Activated CD4-positive, alpha-beta T cell treated with anti-CD3 and anti-CD28 coated beads, Interleukin-2, amount 10 ng/mL, durations not matched to agents 7 days and 5 days (primary cell): ENCODE data around the gene TRIM65. TPM values are rescaled to one million over a fixed set of nuclear protein-coding genes. Genes with fewer than 3 reads are reported as not detected.

Experiments
- CTCF ChIA-PET: fragments of 350-600 bp; sonication (Branson Sonifier 250); formaldehyde crosslinking; loops from one replicate; lab custom pipeline; 2021; ENCODE audit warnings: antibody characterized with exemption; lab: Charles Lee
- POLR2A ChIA-PET: fragments of 350-600 bp; sonication (Branson Sonifier 250); formaldehyde crosslinking; loops from one replicate; lab custom pipeline; 2021; ENCODE audit warnings: antibody characterized with exemption; lab: Charles Lee
- DNase-seq: peaks from one replicate; pipeline ENCODE4 v3.0.0-alpha.2; 2020
- H3K27ac Mint-ChIP-seq: one replicate; pipeline ENCODE4 v1.8.0; 2021; ENCODE audit warnings: mild to moderate bottlenecking, moderate library complexity, mixed read lengths
- H3K27me3 Mint-ChIP-seq: one replicate; pipeline ENCODE4 v1.8.0; 2021; ENCODE audit warnings: mixed read lengths
- H3K36me3 Mint-ChIP-seq: one replicate; pipeline ENCODE4 v1.8.0; 2021; ENCODE audit warnings: low read depth, mixed read lengths
- H3K4me1 Mint-ChIP-seq: one replicate; pipeline ENCODE4 v1.8.0; 2021; ENCODE audit warnings: mixed read lengths
- H3K4me3 Mint-ChIP-seq: one replicate; pipeline ENCODE4 v1.8.0; 2021; ENCODE audit warnings: mild to moderate bottlenecking, moderate library complexity, mixed read lengths
- H3K9me3 Mint-ChIP-seq: one replicate; pipeline ENCODE4 v1.8.0; 2021; ENCODE audit warnings: mixed read lengths
- total RNA-seq, 2 experiments: library from RNA; stranded (reverse); gene quantifications; one replicate each; pipeline ENCODE4 v1.2.3, GENCODE V29; 2021

TRIM65 gene
- total RNA-seq, 2 experiments from 2014 or later = 26.5 to 28.7 TPM

- Mint-ChIP-seq H3K4me1 (peaks cover 30% of the 10 kb centered on the region), H3K4me3 (peak within 1 kb of the TSS; percentile 95), H3K27me3 (no peaks in the 10 kb centered on the region), H3K36me3 (peaks cover 44% of the 10 kb centered on the region), H3K9me3 (no peaks in the 10 kb centered on the region), H3K27ac (peak within 1 kb of the TSS; percentile 98)
- CTCF ChIA-PET = interaction anchor here (0.7 to 8.0 kb wide), 12 partner anchors 9 to 87 kb away, joined by 3 to 48 read pairs (median 4); partner anchors contain the start of genes TRIM47 and WBP2
- DNase-seq = peak; percentile 70
- POLR2A ChIA-PET = interaction anchor here (0.5 to 1.0 kb wide), 6 partner anchors 10 to 328 kb away, joined by 3 to 7 read pairs (median 4); partner anchors contain the start of genes TRIM65, TSEN54 and WBP2
These were observed 52.9 kb downstream of the TRIM65 start, which contains the start of gene UNC13D for GRCh38 chr17:75843577-75844529. Gene UNC13D (minus strand): TSS chr17:75844404. CDS start chr17:75844337, 67 bp downstream.

GRCh38 chr17:75842963-75843576, 53.7 kb downstream of the TRIM65 start:
- Mint-ChIP-seq H3K27ac (peak overlapping the region; percentile 98), H3K4me1 (peaks cover 24% of the 10 kb centered on the region), H3K4me3 (peak overlapping the region; percentile 95), H3K9me3 (no peaks in the 10 kb centered on the region), H3K27me3 (no peaks in the 10 kb centered on the region), H3K36me3 (peaks cover 45% of the 10 kb centered on the region)
- peak; percentile 45 for DNase-seq
- ChIA-PET CTCF (interaction anchor here (0.9 to 8.0 kb wide), 9 partner anchors 9 to 60 kb away, joined by 3 to 48 read pairs (median 6); partner anchors contain the start of genes TRIM47 and WBP2), POLR2A (interaction anchor here (0.5 to 1.0 kb wide), 4 partner anchors 10 to 327 kb away, joined by 3 to 7 read pairs (median 4); partner anchors contain the start of genes TSEN54 and WBP2)

DNA sequence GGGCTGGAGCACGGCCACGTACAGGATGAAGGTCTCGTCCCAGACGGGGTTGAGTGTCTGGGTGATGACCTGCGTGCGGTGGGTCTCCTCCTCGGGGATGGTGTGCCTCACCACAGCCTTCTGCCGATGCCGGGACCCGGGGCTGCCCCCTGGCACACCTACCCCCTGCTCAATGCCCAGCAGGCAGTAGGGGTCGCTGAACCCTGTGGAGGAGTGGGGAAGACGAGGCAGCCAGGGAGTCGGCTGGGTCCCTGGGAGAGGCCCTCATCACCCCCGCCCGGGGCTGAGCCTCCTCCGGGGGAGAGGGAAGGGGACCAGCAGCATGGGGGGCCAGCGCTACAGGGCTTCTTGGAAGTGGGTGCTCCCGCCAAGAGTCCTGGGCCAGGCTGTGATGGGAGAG, 54.3 kb downstream of the TRIM65 start:
- ChIA-PET CTCF (interaction anchor here (1.6 to 4.4 kb wide), 2 partner anchors 12 to 24 kb away, joined by 3 to 30 read pairs; partner anchors contain the start of gene WBP2), POLR2A (interaction anchor here (1.0 kb wide), 1 partner anchor 9 kb away, joined by 4 read pairs; no protein-coding TSS in a partner anchor)
- no peak overlapping the region for H3K27ac Mint-ChIP-seq
- H3K4me3 Mint-ChIP-seq = peak overlapping the region; percentile 95
- H3K4me1 Mint-ChIP-seq = peaks cover 24% of the 10 kb centered on the region
- no peaks in the 10 kb centered on the region for H3K27me3 Mint-ChIP-seq
- H3K9me3 Mint-ChIP-seq = no peaks in the 10 kb centered on the region
- peaks cover 46% of the 10 kb centered on the region for H3K36me3 Mint-ChIP-seq
- no peak for DNase-seq

DNA sequence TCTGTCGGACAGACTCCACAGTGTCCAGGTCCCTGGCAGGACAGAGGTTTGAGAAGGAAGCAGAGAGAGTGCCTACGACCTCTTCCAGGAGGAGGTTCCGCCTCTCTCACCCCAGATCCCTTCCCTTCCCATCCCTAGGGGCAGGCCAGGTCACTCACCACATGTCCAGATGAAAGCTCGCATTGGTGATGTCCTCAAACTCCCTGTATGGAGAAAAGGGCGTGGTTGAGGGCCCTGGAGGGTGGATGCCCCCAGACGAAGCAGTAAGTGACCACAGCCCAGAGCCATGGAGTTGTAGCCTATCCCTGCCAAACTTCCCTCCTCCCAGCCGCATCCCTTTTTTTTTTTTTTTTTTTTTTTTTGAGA, 56.0 kb downstream of the TRIM65 start:
- Mint-ChIP-seq H3K27me3 (no peaks in the 10 kb centered on the region), H3K4me1 (peaks cover 20% of the 10 kb centered on the region), H3K4me3 (no peak overlapping the region), H3K36me3 (peaks cover 36% of the 10 kb centered on the region), H3K9me3 (no peaks in the 10 kb centered on the region), H3K27ac (no peak overlapping the region)
- ChIA-PET POLR2A (interaction anchor here (1.2 kb wide), 1 partner anchor 66 kb away, joined by 3 read pairs; no protein-coding TSS in a partner anchor), CTCF (interaction anchor here (3.2 kb wide), 1 partner anchor 14 kb away, joined by 14 read pairs; no protein-coding TSS in a partner anchor)
- no peak for DNase-seq

- DNase-seq = no peak
- CTCF ChIA-PET = interaction anchor here (0.6 to 3.2 kb wide), 3 partner anchors 13 to 174 kb away, joined by 3 to 14 read pairs (median 4); no protein-coding TSS in a partner anchor
- no peaks in the 10 kb centered on the region for H3K9me3 Mint-ChIP-seq
- peak overlapping the region; percentile 2 for H3K27ac Mint-ChIP-seq
- POLR2A ChIA-PET = interaction anchor here (1.2 kb wide), 1 partner anchor 65 kb away, joined by 3 read pairs; no protein-coding TSS in a partner anchor
- H3K4me1 Mint-ChIP-seq = peaks cover 13% of the 10 kb centered on the region
- H3K4me3 Mint-ChIP-seq = no peak overlapping the region
- no peaks in the 10 kb centered on the region for H3K27me3 Mint-ChIP-seq
- H3K36me3 Mint-ChIP-seq = peaks cover 31% of the 10 kb centered on the region
These were observed 56.6 kb downstream of the TRIM65 start for GRCh38 chr17:75839942-75840798.

Other genes with a start within 250 kb of the TRIM65 start
- gene RECQL5, start 229.8 kb downstream of the TRIM65 start, total RNA-seq = 10 to 100 TPM; 44.7 to 47.1 TPM
- gene SAP30BP, start 229.6 kb downstream of the TRIM65 start, total RNA-seq = 10 to 100 TPM; 97.0 to 97.5 TPM
- gene ITGB4, start 175.5 kb downstream of the TRIM65 start, total RNA-seq = under 1 TPM; 0.55 to 0.96 TPM
- 10 to 100 TPM; 40.9 to 44.7 TPM for gene GALK1, start 131.8 kb downstream of the TRIM65 start, total RNA-seq
- gene UNK, start 112.1 kb downstream of the TRIM65 start, total RNA-seq = 10 to 100 TPM; 27.1 to 28.7 TPM
- 100 to 1,000 TPM; 161 to 182 TPM for gene UNC13D, start 52.5 kb downstream of the TRIM65 start, total RNA-seq
- 10 to 100 TPM; 76.8 to 83.5 TPM for gene WBP2, start 41.6 kb downstream of the TRIM65 start, total RNA-seq
- gene TRIM47, start 18.4 kb downstream of the TRIM65 start, total RNA-seq = 10 to 100 TPM; 33.9 to 43.4 TPM
- 10 to 100 TPM; 95.9 to 97.5 TPM for gene MRPL38, start 7.9 kb upstream of the TRIM65 start, total RNA-seq
- 10 to 100 TPM; 21.7 to 23.5 TPM for gene FBF1, start 44.1 kb upstream of the TRIM65 start, total RNA-seq
- gene ACOX1, start 82.2 kb upstream of the TRIM65 start, total RNA-seq = 10 to 100 TPM; 27.8 to 34.7 TPM
- gene TEN1, start 82.3 kb upstream of the TRIM65 start, total RNA-seq = 10 to 100 TPM; 12.5 to 17.1 TPM
- gene CDK3, start 103.9 kb upstream of the TRIM65 start, total RNA-seq = 1 to 10 TPM; 6.9 to 7.1 TPM
- gene EVPL, start 130.4 kb upstream of the TRIM65 start, total RNA-seq = under 1 TPM; 0.02 to 0.05 TPM
- gene SRP68, start 175.6 kb upstream of the TRIM65 start, total RNA-seq = 10 to 100 TPM; 91.3 to 96.0 TPM
- under 1 TPM; 0.15 TPM for gene GALR2, start 177.8 kb upstream of the TRIM65 start, total RNA-seq
- gene ZACN, start 182.2 kb upstream of the TRIM65 start, total RNA-seq = under 1 TPM in 1 of 2 experiments, not detected in 1; 0.27 TPM
- gene EXOC7, start 206.8 kb upstream of the TRIM65 start, total RNA-seq = 100 to 1,000 TPM; 140 to 147 TPM
- under 1 TPM; 0.20 to 0.48 TPM for gene FOXJ1, start 244.3 kb upstream of the TRIM65 start, total RNA-seq